A549 (cell line): ENCODE data around the gene NAP1L1.

ENCODE experiments used
- ZNF302 ChIP-seq: fragments of 250-450 bp; sonication (Bioruptor Pico); IDR thresholded peaks from 2 replicates; pipeline ENCODE4 v1.9.0; 2021; ENCODE audit warnings: inconsistent platforms, mild to moderate bottlenecking, moderate library complexity
- TF ChIP-seq, protein P1 (sequence below): fragments of 150-350 bp; IDR thresholded peaks from 2 replicates; pipeline ENCODE4 v1.6.1; 2014; ENCODE audit warnings: low read depth, mild to moderate bottlenecking, low read length
- TF ChIP-seq, protein P2 (sequence below): fragments of >200 bp; sonication (Bioruptor Twin); formaldehyde crosslinking; IDR thresholded peaks from 3 replicates; pipeline ENCODE4 v1.5.1; 2016

DNA sequence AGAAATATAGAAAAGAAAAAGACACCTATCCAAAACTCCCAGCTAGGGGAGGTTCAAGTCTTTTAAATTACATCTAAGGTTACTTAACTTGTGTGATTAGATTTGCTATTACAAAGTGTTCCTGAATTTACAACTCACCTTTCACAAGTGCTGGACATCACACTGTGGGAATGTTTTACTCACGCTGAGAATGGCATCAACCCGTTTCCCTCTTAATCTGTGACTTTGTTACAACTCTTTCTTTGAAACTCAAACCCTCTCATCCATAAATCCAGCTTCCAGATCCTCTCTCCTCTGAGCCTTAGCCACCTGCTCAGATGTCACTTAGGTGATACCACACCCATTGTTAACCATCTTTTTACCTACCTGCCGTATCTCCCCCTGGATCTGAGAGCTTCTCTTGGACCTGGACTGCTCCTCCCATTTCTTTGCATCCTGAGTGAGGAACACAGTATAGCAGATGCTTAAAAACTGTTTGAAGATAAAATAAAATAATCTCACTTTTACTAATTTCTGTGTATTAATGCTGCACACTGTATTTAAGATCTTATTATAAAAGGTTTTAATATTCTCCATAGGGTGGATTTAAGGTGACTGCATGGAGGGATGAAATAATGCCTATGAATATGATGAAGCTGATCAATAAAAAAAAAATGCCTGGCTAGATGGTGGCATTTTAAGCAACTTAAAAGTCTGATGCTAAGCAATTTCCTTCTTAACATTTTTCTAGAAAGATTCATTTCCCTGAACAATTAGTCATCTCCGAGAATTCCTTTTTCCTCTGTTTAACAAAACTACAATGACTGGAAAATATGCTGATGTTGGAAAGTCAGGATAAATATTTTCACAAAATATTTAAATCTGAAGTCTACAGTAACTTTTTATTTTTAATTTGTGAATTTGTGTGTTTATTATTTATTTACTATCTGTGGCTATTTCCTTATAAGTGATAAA lies 39.1 kb upstream of the NAP1L1 start:
- TF ChIP-seq, protein P1, sequence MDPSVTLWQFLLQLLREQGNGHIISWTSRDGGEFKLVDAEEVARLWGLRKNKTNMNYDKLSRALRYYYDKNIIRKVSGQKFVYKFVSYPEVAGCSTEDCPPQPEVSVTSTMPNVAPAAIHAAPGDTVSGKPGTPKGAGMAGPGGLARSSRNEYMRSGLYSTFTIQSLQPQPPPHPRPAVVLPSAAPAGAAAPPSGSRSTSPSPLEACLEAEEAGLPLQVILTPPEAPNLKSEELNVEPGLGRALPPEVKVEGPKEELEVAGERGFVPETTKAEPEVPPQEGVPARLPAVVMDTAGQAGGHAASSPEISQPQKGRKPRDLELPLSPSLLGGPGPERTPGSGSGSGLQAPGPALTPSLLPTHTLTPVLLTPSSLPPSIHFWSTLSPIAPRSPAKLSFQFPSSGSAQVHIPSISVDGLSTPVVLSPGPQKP: no peak
- no peak for TF ChIP-seq ZNF302
- TF ChIP-seq, protein P2, sequence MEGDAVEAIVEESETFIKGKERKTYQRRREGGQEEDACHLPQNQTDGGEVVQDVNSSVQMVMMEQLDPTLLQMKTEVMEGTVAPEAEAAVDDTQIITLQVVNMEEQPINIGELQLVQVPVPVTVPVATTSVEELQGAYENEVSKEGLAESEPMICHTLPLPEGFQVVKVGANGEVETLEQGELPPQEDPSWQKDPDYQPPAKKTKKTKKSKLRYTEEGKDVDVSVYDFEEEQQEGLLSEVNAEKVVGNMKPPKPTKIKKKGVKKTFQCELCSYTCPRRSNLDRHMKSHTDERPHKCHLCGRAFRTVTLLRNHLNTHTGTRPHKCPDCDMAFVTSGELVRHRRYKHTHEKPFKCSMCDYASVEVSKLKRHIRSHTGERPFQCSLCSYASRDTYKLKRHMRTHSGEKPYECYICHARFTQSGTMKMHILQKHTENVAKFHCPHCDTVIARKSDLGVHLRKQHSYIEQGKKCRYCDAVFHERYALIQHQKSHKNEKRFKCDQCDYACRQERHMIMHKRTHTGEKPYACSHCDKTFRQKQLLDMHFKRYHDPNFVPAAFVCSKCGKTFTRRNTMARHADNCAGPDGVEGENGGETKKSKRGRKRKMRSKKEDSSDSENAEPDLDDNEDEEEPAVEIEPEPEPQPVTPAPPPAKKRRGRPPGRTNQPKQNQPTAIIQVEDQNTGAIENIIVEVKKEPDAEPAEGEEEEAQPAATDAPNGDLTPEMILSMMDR: no peak
